ENCODE results near the gene ZC3H4. TPM values are rescaled to one million over a fixed set of nuclear protein-coding genes. Genes with fewer than 3 reads are reported as not detected.

The ZC3H4 gene
- total and polyA plus RNA-seq, 9 of the 15 experiments (the other 6 are each of a cell fraction or from before 2014, with no cell fraction given) = 2.2 to 75.6 (median 18.3) TPM

DNA sequence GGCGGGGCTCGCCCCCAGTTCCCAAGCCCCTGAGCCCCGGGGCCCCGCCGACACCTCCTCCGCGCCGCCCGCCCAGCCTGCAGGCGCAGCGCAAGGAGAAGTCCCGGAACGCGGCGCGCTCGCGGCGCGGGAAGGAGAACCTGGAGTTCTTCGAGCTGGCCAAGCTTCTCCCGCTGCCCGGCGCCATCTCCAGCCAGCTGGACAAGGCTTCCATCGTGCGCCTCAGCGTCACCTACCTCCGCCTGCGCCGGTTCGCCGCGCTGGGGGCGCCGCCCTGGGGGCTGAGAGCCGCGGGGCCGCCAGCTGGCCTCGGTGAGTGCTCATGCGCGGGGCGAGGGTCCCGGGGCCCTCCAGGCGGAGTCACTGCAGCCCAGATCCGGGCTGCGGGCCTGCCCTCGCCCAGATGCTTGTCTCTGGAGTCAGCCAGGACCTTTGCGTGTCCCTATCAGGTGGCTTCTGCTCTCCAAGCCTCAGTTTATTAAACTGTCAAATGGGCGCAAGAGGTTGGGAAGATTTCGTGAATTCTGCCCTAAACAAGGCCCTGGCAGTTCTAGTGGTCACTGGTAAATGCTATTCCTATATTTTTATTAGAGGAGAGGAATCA is 91.9 kb downstream of the ZC3H4 start (continued):
- TF ChIP-seq, protein P1, sequence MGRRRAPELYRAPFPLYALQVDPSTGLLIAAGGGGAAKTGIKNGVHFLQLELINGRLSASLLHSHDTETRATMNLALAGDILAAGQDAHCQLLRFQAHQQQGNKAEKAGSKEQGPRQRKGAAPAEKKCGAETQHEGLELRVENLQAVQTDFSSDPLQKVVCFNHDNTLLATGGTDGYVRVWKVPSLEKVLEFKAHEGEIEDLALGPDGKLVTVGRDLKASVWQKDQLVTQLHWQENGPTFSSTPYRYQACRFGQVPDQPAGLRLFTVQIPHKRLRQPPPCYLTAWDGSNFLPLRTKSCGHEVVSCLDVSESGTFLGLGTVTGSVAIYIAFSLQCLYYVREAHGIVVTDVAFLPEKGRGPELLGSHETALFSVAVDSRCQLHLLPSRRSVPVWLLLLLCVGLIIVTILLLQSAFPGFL (CRISPR knock-in tag; IDR thresholded peaks at IDR 0.05) = no peak

DNA sequence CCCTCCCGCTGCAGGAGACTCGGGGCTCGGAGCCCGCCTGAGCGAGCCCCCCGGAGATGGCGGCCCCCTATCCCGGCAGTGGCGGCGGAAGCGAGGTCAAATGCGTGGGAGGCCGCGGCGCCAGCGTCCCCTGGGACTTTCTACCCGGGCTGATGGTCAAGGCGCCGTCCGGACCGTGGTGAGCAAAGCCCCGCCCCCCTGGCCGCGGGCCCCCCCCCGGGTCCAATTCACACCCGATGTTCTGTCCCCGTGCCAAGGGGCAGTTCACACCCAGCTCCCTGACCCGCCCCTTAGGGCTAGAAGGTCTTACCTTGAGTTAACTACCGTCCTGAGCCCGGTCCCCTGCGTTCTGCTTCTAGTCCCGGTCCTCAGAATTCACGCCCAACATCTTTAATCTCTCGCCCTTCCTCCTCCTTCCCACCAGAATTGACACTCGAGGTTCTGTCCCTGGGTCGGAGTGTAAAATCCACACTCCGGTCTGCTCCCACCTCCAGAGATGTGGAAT is 92.5 kb downstream of the ZC3H4 start:
- intact Hi-C loops (cut with micrococcal nuclease) (no loop called here), in situ Hi-C loops (cut with MboI) (no loop called here)
- ATAC-seq = peak; percentile 20
- peaks cover 19 to 33% of the 10 kb centered on the region in 2 experiments for H3K27me3 ChIP-seq (ENCODE audit: control insufficient read depth in 2 of 2, insufficient read depth in 2 of 2, low read length in 2 of 2)
- ChIA-PET CTCF (ENCODE audit: low intra/inter-chr PET ratio) (no interaction called here), POLR2A (interaction anchor here (0.6 kb wide), 1 partner anchor 262 kb away, joined by 4 read pairs; no protein-coding TSS in a partner anchor)
- H3K4me3 ChIP-seq = peak overlapping the region; percentile 38
- peak overlapping the region in 1 of 2 experiments; percentile 87; a peak in 2 of 4 replicates for H3K9ac ChIP-seq (ENCODE audit: insufficient read depth in 1 of 2, low read depth in 2 of 2, low read length in 2 of 2)
- H3K4me1 ChIP-seq (replicated peaks in 1 of 2; ENCODE audit: control insufficient read depth in 2 of 2, insufficient read depth in 2 of 2, low read length in 2 of 2) = peaks cover 0 to 40% of the 10 kb centered on the region in 2 experiments; a peak in 3 of 5 replicates
- no peaks in the 10 kb centered on the region for H3K9me3 ChIP-seq (replicated peaks; ENCODE audit: control insufficient read depth, insufficient read depth, low read depth, low read length)
- H2AFZ ChIP-seq (ENCODE audit: low read depth, low read length) = no peak overlapping the region
- peak overlapping the region; percentile 37; the same call in 1 of the 2 replicates for H3K4me2 ChIP-seq (ENCODE audit: insufficient read depth, low read length)
- H3K79me2 ChIP-seq (ENCODE audit: control insufficient read depth, insufficient read depth, low read length) = no peaks in the 10 kb centered on the region
- WGBS (ENCODE audit: insufficient coverage, low coverage, missing lambda C conversion rate) = 3% methylated on average over 17 of the region's 37 CpGs
- H3K36me3 ChIP-seq (ENCODE audit: control insufficient read depth, insufficient read depth, low read length) = no peaks in the 10 kb centered on the region
- no peaks in the 10 kb centered on the region for H3K9me1 ChIP-seq (ENCODE audit: control insufficient read depth, insufficient read depth, low read length)
- peak; percentile 37 to 73 (median 62) for DNase-seq (ENCODE audit: extremely low read depth in 1 of 4, low spot score in 3 of 4)
- peak; percentile 46 for FAIRE-seq
- BruUV-seq (replicated peaks) = no TSS peak
- no peaks in the 10 kb centered on the region for H4K20me1 ChIP-seq (replicated peaks; ENCODE audit: control insufficient read depth, insufficient read depth, low read length)
- H3K27ac ChIP-seq (ENCODE audit: extremely low read depth, low read depth, low read length) = no peak overlapping the region
- TF ChIP-seq CC2D1A (IDR thresholded peaks at IDR 0.05) = peak; percentile 29; the same call in 1 of the 2 replicates
- TF ChIP-seq ZNF197 (CRISPR knock-in tag; IDR thresholded peaks at IDR 0.05; ENCODE audit: low read depth) = no peak
- TF ChIP-seq, protein P2, sequence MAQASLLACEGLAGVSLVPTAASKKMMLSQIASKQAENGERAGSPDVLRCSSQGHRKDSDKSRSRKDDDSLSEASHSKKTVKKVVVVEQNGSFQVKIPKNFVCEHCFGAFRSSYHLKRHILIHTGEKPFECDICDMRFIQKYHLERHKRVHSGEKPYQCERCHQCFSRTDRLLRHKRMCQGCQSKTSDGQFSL (CRISPR knock-in tag; IDR thresholded peaks at IDR 0.05) = peak; percentile 59
- TF ChIP-seq, protein P2 (tag; IDR thresholded peaks at IDR 0.05) = no peak
- TF ChIP-seq, protein P3, sequence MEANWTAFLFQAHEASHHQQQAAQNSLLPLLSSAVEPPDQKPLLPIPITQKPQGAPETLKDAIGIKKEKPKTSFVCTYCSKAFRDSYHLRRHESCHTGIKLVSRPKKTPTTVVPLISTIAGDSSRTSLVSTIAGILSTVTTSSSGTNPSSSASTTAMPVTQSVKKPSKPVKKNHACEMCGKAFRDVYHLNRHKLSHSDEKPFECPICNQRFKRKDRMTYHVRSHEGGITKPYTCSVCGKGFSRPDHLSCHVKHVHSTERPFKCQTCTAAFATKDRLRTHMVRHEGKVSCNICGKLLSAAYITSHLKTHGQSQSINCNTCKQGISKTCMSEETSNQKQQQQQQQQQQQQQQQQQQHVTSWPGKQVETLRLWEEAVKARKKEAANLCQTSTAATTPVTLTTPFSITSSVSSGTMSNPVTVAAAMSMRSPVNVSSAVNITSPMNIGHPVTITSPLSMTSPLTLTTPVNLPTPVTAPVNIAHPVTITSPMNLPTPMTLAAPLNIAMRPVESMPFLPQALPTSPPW (CRISPR knock-in tag; IDR thresholded peaks at IDR 0.05) = peak; percentile 56
- peak; percentile 40; the same call in 1 of the 2 replicates for TF ChIP-seq ZBTB7A (IDR thresholded peaks at IDR 0.05; ENCODE audit: borderline replicate concordance, control insufficient read depth, low read depth, low read length)
- TF ChIP-seq PCBP2 (IDR thresholded peaks at IDR 0.05; ENCODE audit: low read depth, low read length, poor library complexity, severe bottlenecking) = no peak
- no peak for TF ChIP-seq HDAC6 (IDR thresholded peaks at IDR 0.05; ENCODE audit: low read depth, low read length)
- TF ChIP-seq RFX5 (IDR thresholded peaks at IDR 0.05; ENCODE audit: low read depth, low read length) = no peak
- peak; percentile 76 for TF ChIP-seq EGR1 (conservative IDR thresholded peaks at IDR 0.05)
- TF ChIP-seq KDM2B (CRISPR knock-in tag; IDR thresholded peaks at IDR 0.05) = peak; percentile 61; the same call in 1 of the 2 replicates
- TF ChIP-seq SP2 (IDR thresholded peaks at IDR 0.05; ENCODE audit: extremely low read depth, low read depth, low read length, poor library complexity, severe bottlenecking) = no peak
- TF ChIP-seq, protein P4, sequence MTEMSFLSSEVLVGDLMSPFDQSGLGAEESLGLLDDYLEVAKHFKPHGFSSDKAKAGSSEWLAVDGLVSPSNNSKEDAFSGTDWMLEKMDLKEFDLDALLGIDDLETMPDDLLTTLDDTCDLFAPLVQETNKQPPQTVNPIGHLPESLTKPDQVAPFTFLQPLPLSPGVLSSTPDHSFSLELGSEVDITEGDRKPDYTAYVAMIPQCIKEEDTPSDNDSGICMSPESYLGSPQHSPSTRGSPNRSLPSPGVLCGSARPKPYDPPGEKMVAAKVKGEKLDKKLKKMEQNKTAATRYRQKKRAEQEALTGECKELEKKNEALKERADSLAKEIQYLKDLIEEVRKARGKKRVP (CRISPR knock-in tag; IDR thresholded peaks at IDR 0.05) = no peak
- TF ChIP-seq IFI16 (CRISPR knock-in tag; IDR thresholded peaks at IDR 0.05) = no peak
